ENCODE results near the gene SASH3.
"Not testable (repeated sequence)": the region's sequence is repeated elsewhere in the genome, so short reads cannot be mapped to it uniquely, and the experiment has no call there.

The SASH3 gene

GRCh38 chrX:129779747-129780146, at the start of gene SASH3:
Gene SASH3 (plus strand): TSS chrX:129779949. CDS start chrX:129780098, 149 bp downstream.
- no peak for DNase-seq (ENCODE audit: low spot score)

- DNase-seq (ENCODE audit: low spot score) = no peak
Measured at GRCh38 chrX:129731228-129731627, 48.5 kb upstream of the SASH3 start.

GRCh38 chrX:129732857-129733256, 46.9 kb upstream of the SASH3 start:
- no peak for DNase-seq (ENCODE audit: low spot score)

GRCh38 chrX:129733335-129733734, 46.4 kb upstream of the SASH3 start:
- DNase-seq (ENCODE audit: low spot score) = no peak

GRCh38 chrX:129736491-129736890, 43.3 kb upstream of the SASH3 start:
- DNase-seq (ENCODE audit: low spot score) = no peak

DNA sequence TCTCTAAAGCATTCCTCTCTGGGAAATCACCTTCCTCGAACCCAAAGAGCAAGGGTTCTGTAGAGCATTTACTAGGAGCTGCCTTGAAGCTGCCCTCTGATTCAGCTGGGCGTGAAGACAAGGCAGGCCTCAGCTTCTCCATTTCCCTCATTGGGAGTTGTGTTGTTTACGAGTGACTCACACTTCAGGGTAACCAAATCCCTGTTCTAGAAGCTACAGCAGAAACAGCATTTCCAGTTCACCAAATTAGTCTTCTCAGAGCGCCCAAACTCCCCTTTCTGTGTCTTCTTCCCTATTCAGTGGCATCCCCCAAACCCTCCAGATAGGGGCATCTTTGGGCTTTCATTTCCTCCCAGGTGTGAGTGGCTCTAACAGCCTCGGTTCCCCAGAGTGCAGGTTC, 41.8 kb upstream of the SASH3 start:
- DNase-seq (ENCODE audit: low spot score) = peak; percentile 46

GRCh38 chrX:129738466-129739308, 41.1 kb upstream of the SASH3 start, which contains the start of gene XPNPEP2:
Gene XPNPEP2 (plus strand): TSS chrX:129738979. CDS start chrX:129739214, 235 bp downstream.
- DNase-seq (ENCODE audit: low spot score) = no peak

DNA sequence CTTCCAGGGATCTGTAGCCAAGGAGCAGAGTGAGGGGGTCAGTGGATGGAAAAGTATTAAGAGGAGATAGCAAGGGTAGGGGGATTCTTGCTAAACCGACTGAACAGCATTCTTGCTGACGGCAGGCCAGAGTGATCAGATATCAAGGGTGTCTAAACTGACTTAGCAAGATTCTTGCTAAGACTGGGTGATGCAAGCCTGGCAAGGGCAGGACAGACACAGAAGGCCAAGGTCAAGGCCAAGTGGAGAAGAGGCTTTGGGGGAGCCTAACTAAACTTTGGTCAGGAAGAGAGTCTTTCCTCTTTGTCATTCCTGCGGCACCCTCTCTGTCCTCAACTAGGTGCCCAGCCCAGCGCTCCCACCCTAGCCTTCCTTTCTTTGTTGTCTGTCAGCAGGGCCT, 40.2 kb upstream of the SASH3 start:
- no peak for DNase-seq (ENCODE audit: low spot score)

GRCh38 chrX:129741880-129742758, 37.6 kb upstream of the SASH3 start:
- no peak for DNase-seq (ENCODE audit: low spot score)

- DNase-seq (ENCODE audit: low spot score) = not testable (repeated sequence)
Measured at GRCh38 chrX:129742759-129743152, 37.0 kb upstream of the SASH3 start.

DNA sequence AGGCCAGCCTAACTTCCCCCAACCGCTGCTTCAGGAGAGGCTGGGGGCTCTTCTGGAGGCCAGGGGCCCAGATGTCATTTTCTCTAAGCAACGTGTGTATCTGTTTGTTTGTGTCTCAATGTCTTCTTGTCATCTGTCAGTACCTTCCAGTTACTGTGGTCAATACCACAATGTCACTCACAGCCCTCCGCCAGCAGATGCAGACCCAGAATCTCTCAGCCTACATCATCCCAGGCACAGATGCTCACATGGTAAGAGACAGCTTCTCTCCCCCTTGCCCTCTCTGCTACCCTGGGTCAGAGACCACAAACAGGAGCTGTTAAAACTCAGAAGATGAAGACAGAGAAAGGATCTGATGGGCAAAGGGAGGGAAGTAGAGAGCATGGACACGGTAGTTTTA, 35.9 kb upstream of the SASH3 start:
- DNase-seq (ENCODE audit: low spot score) = no peak

DNA sequence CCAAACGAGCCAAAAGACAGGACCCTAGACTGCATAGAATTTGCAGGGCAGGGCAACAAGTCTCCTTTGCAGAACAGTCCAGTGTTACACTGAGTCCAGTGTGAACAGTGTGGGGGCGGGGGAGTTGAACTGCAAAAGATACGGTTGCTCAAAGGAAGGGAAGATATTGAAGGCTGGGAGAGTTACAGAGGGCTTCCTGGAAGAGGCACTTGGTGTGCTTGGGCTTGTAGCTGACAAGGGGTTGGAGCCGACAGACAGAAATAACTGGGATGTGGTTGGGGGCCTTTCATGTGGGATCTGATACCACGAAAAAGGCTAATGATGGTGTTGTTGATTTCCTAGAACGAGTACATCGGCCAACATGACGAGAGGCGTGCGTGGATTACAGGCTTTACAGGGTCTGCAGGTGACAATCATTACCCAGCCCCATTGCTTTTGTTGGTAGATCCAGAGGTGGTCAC, 34.9 kb upstream of the SASH3 start:
- DNase-seq (ENCODE audit: low spot score) = no peak

- DNase-seq (ENCODE audit: low spot score) = peak; percentile 12
Measured at GRCh38 chrX:129746557-129747470, 32.9 kb upstream of the SASH3 start.

- no peak for DNase-seq (ENCODE audit: low spot score)
Measured at GRCh38 chrX:129747533-129747932, 32.2 kb upstream of the SASH3 start.

DNA sequence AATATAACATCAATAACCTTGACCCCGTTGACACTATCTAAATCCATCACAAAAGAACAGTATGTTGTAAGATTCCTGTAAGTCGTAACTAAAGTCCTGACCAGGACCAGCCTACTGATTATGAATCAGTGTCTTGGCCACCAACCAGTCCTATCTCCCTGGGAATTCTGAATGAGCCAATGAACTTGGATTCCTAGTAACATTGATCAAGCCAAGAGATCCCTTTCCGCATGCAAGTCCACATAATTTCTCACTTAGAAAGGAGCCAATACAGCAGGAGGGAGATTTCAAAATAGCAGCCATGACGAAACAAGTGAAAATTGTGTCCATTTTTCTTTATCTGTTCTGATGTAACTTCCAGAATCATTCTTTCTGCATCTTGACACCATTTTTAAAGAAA, 31.4 kb upstream of the SASH3 start:
- no peak for DNase-seq (ENCODE audit: low spot score)

DNA sequence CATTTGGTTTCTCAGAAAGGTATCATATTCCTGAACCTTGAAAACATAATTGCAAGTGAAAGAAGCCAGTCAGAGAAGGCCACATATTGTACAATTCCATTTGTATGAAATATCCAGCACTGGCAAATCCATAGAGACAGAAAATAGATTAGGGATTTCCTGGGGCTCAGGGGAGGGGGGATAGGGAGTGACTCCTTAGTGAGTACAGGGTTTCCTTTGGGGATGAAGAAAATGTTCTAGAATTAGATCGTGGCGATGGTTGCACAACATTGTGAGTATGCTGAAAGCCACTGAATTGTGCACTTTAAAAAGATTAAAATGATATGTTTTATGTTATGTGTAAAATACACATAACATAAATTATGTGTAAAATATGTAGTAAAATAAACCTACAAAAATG, 30.7 kb upstream of the SASH3 start:
- DNase-seq (ENCODE audit: low spot score) = no peak

DNA sequence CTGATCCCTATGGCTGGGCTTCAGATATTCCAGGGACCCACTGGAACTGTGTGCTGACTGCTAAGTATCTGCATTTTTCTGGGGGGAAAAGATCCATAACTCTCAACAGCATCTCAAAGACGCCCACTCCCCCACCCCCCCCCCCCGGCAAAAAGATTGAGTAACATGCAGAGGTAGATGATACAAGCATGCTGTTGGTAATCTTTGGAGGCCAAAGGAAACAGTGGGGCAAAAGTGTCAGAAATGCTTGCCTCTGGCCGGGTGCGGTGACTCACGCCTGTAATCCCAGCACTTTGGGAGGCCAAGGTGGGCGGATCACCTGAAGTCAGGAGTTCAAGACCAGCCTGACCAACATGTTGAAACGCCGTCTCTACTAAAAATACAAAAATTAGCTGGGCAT, 28.8 kb upstream of the SASH3 start:
- DNase-seq (ENCODE audit: low spot score) = no peak

DNA sequence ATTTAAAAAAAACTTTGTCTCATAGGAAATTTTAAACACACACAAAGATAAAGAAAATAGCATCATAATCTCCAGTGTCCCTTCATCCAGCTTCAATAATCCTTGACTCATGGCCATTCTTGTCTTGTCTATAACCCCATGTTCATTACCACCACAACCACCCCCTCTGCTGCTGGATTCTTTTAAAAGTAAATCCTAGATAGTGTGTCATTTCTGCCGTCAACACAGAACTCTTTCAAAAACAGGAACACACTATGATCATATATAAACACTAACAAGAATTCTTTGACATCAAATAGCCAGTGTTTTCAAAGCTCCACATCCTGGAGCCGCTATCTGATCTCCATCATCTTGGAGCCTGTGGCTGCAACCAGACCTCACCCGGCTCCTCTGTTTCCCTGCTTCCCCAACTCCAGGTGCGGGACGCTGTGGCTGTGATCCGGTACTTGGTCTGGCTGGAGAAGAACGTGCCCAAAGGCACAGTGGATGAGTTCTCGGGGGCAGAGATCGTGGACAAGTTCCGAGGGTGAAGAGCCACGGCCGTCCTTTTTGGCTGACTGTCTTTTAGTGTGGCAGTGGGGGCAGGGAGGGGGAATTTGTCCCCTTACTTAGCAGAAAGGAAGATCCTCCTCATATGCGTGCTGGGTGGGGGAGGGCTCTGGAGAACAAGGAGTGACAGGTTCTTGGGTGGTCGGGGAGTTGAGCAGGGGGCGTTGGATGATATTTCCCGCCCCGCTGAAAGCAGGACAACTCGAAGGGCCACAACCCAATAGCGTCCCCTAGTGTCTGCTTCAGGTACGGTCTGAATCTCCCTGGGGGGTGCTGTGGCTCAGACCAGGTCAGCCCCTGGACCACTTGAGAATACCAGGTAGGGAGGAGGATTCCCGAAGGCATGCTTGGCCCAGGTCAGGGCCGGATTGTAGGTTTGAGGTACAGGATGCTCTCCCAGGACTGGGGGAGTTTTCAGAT, 25.4 kb upstream of the SASH3 start:
- no peak for DNase-seq (ENCODE audit: low spot score)

DNA sequence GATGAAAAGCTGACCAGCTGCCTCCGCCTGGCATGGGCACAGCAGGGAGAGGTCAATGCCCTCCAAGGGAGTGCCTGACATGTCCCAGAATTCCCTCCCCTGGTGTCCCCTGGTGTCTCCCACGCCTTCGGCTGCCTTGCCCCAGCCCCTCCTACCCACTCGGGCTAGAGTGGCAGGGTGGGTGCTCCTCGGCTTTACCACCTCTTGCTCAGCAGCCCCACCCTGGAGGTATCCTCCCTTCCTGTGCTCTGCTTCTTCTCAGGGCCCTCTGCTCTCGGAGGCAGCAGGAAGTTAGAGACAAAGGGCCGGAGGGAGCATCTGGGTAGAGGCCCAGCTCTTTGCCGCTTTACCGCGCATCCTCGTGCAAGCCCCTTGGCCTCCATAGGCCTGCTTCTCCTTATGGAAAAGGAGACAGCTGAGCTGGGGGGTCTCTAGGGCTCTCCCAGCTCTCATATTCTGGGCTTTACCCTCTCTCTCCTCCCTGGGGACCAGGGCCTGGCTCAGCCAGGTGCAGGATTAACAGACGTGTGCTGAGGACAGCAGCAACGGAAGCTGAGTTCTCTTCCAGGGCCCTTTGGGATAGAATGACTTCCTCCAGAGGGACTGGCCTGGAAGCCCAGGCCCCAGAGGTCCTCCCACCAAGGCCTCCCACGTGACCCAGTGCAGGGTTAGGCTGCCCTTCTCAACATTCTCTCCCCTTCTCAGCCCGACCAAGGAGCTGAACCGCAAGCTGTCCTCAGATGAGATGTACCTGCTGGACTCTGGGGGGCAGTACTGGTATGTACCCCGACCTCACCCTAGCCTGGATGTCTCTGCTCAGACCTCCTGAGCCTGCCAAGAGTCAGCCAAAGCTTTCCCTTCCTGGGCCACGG, 23.7 kb upstream of the SASH3 start:
- DNase-seq (ENCODE audit: low spot score) = no peak

Data from kidney tubule cell (primary cell).